ENCODE results near the gene ZFHX3.

The ZFHX3 gene

DNA sequence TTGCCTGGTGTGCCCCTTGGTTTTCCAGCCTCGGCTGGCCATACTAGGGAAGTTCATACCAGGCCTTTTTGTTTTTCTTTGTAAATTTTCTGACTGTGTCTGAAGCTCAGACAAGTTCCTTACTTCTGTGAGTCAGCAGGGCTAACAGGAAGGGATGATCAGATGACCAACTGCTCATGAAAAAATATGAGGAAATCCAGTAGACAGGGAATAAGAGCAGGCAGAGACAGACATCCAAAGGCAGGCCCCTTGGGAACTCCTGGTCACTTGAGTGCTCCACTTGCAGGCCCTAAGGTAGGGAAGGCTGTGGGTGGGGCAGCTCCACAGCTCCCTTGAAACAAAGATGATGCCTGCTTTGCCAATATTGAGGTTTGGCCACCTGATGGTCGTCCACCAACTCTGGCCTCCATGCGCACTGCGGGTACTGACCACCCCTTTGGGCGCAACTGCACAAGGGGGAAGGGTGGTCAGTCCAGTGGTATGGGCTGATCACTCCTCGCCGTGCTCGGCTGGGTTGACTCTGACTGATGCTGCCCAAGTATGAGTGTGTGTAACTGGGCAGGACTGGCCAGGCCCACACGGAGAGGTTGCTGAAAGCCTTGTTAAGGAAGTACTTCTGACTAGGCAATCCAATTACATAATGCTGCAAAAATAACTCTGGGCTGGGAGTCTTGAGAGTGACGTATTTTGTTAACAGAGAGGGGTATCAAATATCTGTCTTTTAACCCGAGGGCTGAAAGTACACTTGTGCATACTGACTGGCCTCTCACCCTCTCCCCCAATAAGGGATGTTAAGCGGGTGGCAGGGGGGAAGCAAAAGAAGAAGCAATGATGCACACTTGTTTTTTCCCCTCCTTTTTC is 20.8 kb upstream of the ZFHX3 start:
- H3K36me3 ChIP-seq: no peaks in the 10 kb centered on the region
- no peak overlapping the region for H3K4me3 ChIP-seq (ENCODE audit: low read depth, low read length)
- DNase-seq: peak; percentile 55
- peaks cover 15% of the 10 kb centered on the region for H3K4me1 ChIP-seq
- TF ChIP-seq, protein P1, sequence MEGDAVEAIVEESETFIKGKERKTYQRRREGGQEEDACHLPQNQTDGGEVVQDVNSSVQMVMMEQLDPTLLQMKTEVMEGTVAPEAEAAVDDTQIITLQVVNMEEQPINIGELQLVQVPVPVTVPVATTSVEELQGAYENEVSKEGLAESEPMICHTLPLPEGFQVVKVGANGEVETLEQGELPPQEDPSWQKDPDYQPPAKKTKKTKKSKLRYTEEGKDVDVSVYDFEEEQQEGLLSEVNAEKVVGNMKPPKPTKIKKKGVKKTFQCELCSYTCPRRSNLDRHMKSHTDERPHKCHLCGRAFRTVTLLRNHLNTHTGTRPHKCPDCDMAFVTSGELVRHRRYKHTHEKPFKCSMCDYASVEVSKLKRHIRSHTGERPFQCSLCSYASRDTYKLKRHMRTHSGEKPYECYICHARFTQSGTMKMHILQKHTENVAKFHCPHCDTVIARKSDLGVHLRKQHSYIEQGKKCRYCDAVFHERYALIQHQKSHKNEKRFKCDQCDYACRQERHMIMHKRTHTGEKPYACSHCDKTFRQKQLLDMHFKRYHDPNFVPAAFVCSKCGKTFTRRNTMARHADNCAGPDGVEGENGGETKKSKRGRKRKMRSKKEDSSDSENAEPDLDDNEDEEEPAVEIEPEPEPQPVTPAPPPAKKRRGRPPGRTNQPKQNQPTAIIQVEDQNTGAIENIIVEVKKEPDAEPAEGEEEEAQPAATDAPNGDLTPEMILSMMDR (IDR thresholded peaks at IDR 0.05; ENCODE audit: low read depth, low read length): no peak
- no peaks in the 10 kb centered on the region for H3K27me3 ChIP-seq
- no peaks in the 10 kb centered on the region for H3K9me3 ChIP-seq

DNA sequence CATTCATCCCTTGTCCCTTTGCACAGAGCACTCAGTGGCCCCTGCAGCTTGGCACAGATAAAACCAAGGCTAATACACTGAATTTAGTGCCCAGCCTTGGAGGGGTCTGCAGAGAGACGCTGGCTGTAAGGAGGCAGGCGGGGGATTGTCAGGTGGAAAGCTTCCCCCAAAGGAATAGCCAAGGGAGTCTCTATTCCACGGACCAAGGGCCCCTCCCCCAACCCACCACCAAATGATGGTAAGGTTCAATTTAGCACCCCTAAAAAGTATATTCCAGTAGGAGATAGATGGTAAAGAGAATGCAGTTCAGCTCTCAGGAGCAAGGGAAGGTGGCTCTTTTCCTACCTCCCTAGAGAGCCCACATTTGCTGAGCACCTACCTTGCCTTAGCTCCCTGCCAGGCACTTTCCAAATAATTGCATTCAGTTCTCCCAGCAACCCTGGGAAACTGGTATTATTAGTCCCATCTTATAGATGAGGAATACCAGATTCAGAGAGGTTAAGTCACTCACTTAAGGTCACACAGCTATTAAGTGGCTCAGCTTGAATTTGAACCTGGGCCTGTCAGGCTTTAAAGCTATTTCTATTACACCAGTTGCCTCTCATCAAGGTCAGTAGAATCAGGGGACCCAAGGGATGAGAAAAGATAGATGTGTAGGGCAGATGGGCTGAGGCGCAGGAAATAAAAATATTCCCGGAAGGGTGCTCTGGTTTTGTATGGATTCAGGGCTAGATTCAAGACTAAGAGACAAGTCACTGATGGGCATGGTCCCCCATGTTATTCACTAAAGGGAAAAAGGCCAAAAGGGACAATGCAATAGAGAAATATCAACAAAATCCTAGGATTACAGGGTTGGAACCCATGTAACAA is 20.0 kb upstream of the ZFHX3 start:
- no peaks in the 10 kb centered on the region for H3K9me3 ChIP-seq
- no peaks in the 10 kb centered on the region for H3K36me3 ChIP-seq
- TF ChIP-seq, protein P1 (IDR thresholded peaks at IDR 0.05; ENCODE audit: low read depth, low read length): no peak
- no peak overlapping the region for H3K4me3 ChIP-seq (ENCODE audit: low read depth, low read length)
- peaks cover 19% of the 10 kb centered on the region for H3K4me1 ChIP-seq
- no peaks in the 10 kb centered on the region for H3K27me3 ChIP-seq
- no peak for DNase-seq

DNA sequence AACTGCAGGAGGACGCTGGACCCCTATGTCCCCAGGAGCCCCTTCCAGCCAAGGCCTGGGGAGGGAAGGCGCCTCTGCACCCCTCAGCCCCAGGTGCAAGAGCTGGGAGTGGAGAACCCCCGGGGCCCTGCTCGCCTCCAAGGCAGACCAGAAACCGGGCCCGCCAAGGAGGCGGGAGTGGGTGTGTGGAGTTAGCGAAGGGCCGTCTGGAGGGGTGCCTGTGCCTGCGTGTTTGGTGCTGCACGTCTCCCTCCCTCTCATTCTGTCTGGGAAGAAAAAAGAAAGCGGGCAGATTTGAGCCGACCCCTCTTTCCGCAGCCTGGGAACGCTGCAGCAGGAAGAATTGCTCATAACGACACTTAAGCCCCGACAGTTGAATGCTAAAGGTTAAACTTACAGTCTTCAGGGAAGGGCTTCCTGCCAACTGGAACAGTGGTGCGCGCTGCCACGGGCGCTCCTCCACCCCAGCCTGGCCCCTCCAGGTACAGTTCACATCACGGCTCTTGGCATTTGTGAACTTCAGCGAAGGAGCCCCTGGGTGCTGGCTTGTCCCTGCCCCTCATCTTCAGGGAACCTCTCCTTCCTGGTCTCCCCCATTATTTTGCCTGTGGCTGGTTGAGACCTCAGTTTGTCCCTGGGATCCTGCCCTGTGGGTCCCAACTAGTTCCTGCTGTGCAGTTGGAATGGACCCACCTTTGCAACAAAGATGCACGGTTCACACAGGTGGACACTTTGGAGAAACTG is 19.2 kb upstream of the ZFHX3 start:
- no peak overlapping the region for H3K4me3 ChIP-seq (ENCODE audit: low read depth, low read length)
- TF ChIP-seq, protein P1 (IDR thresholded peaks at IDR 0.05; ENCODE audit: low read depth, low read length): no peak
- no peaks in the 10 kb centered on the region for H3K27me3 ChIP-seq
- no peak for DNase-seq
- peaks cover 20% of the 10 kb centered on the region for H3K4me1 ChIP-seq
- no peaks in the 10 kb centered on the region for H3K36me3 ChIP-seq
- no peaks in the 10 kb centered on the region for H3K9me3 ChIP-seq

DNA sequence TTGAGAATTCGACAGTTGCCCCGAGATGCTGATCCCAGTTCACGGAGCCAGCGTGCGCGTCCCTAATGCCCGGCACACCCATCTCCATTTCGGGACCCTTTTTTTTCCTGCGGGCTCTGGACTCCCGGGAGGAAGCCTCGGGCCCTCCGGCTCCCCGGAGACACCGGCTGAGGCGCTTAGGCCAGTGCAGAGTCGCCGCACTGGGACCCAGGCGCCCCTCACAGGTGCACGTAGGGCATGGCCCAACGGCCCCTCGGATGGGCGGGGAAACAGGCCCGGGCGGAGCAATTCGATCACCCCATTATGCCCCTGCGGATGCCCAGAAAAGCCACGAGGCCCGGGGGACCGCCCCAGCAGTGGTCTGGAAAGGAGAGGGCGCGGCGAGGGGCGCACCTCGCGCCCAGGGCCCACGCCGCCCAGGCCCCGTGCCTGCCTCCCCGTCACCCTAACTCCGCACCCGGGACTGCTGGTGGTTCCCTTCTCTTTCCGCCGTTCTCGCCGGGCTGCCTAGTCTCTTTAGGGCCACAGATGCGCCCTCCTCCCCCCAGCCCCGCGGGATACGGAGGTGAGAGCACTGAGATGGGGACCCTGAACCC is 18.5 kb upstream of the ZFHX3 start:
- no peaks in the 10 kb centered on the region for H3K36me3 ChIP-seq
- H3K9me3 ChIP-seq: no peaks in the 10 kb centered on the region
- peaks cover 14% of the 10 kb centered on the region for H3K4me1 ChIP-seq
- TF ChIP-seq, protein P1 (IDR thresholded peaks at IDR 0.05; ENCODE audit: low read depth, low read length): no peak
- no peaks in the 10 kb centered on the region for H3K27me3 ChIP-seq
- no peak for DNase-seq
- no peak overlapping the region for H3K4me3 ChIP-seq (ENCODE audit: low read depth, low read length)

DNA sequence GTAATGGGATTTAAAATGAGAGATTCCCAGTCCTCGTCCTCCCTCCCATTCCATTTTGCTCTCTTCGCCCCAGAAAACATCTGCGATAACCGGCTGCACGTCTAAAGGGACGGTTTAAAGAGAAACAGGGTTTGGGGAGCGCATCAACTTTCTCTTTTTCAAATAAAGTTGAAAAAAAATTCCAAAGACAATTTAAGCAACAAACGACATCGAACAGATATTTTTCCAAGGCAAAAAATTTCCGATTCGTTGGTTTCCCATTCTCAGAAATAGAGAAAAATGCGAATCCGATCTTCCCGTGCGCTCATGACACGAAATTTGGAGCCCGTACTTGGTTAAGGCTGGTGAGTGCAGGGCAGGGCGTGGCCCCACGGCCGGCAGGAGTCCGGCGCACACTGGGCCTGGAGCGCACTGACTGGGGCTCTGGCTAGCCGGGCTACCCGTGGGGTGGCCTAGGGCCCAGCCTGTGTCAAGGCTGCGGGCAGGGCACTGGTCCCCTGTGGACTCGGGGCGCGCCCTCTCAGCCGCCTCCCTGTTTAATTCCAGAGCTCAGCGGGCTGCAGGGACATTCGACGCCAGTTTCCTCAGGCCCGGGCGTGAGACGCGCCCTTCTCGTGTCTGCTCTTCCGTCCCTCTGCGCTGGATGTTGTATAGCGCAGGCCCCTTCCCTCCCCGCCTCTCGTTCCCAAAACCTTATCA is 17.9 kb upstream of the ZFHX3 start:
- no peaks in the 10 kb centered on the region for H3K27me3 ChIP-seq
- no peak overlapping the region for H3K4me3 ChIP-seq (ENCODE audit: low read depth, low read length)
- H3K36me3 ChIP-seq: no peaks in the 10 kb centered on the region

More for the DNA sequence above, 17.9 kb upstream of the ZFHX3 start:
- TF ChIP-seq, protein P1 (IDR thresholded peaks at IDR 0.05; ENCODE audit: low read depth, low read length): no peak
- DNase-seq: no peak
- Histone ChIP-seq H3K9me3 (no peaks in the 10 kb centered on the region), H3K4me1 (peaks cover 11% of the 10 kb centered on the region)

All from BE2C (cell line).